ENCODE measurements around the gene TMEM141. TPM values are rescaled to one million over a fixed set of nuclear protein-coding genes. Genes with fewer than 3 reads are reported as not detected.

Gene TMEM141
- total RNA-seq, 2 experiments from 2014 or later, result 39.9 to 43.2 TPM

DNA sequence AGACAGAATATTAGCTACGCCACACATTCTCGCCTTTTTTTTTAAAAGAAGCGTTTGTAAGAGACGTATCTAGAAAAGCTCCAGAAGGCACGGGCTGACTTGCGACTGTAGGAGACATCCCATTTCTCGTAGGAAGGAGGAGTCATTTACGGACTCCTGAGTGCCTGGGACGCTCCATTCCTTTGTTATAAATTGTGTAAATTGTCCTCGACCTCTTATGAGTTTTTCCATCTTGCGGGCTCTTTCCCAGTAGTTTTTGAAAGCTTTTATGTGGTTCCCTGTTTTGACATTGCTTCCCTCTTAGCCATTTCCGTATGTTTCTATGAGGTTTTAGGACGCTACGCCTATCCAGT is 17.6 kb downstream of the TMEM141 start:
- POLR2A ChIA-PET, result interaction anchor here (0.7 to 1.3 kb wide), 3 partner anchors 35 to 126 kb away, joined by 3 read pairs; no protein-coding TSS in a partner anchor
- ATAC-seq (no peak), DNase-seq (no peak)
- Mint-ChIP-seq H3K9me3 (ENCODE audit: insufficient read depth) (no peaks in the 10 kb centered on the region), H3K27me3 (ENCODE audit: low read depth) (no peaks in the 10 kb centered on the region), H3K4me3 (peak overlapping the region; percentile 72), H3K27ac (peak overlapping the region; percentile 15), H3K4me1 (ENCODE audit: low read depth) (peaks cover 49% of the 10 kb centered on the region), H3K36me3 (ENCODE audit: low read depth) (peaks cover 28% of the 10 kb centered on the region)
- CTCF ChIA-PET, result interaction anchor here (0.9 to 4.4 kb wide), 4 partner anchors 17 to 259 kb away, joined by 3 to 29 read pairs (median 6); partner anchors contain the start of gene TMEM141

DNA sequence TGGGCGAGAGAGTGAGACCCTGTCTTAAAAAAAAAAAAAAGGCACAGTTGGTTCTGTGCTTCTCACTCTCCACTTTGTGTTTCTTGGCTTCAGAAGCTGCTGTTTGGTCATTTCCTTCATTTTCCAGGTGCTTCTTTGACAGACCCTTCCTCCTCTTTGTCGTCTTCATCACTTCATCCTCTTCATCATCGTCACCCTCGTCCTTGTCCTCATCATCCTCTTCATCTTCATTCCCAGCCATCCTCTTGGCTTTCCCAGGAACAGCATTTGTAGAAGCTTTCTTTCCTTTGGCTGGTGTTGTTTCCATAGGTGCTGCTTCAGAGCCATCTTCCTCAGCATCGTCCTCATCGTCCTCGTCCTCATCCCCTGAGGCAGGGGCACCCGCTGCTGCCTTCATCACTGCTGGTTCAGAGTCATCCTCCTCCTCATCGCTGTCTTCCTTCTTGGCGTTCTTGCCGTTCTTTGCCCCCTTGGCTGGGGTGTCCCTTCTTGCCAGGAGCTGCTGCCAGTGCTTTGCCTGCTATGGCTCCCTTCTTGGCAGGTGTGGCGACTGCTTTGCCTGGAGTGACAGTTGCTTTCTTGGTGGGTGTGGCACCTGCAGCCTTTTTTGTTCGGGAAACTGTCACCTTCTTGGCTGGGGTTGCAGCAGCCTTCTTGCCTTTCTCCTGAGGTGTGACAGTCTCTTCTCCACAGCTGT is 23.7 kb downstream of the TMEM141 start:
- no peak for DNase-seq
- ATAC-seq, result no peak
- no peaks in the 10 kb centered on the region for H3K27me3 Mint-ChIP-seq (ENCODE audit: low read depth)
- H3K27ac Mint-ChIP-seq, result no peak overlapping the region
- H3K4me3 Mint-ChIP-seq, result no peak overlapping the region
- H3K36me3 Mint-ChIP-seq (ENCODE audit: low read depth), result peaks cover 50% of the 10 kb centered on the region
- no peaks in the 10 kb centered on the region for H3K9me3 Mint-ChIP-seq (ENCODE audit: insufficient read depth)
- ChIA-PET POLR2A (interaction anchor here (1.1 kb wide), 1 partner anchor 8 kb away, joined by 5 read pairs; the partner anchor contains the start of gene RABL6), CTCF (interaction anchor here (0.9 to 2.1 kb wide), 3 partner anchors 8 to 253 kb away, joined by 3 to 10 read pairs (median 7); partner anchors contain the start of genes AJM1 and RABL6)
- peaks cover 43% of the 10 kb centered on the region for H3K4me1 Mint-ChIP-seq (ENCODE audit: low read depth)

DNA sequence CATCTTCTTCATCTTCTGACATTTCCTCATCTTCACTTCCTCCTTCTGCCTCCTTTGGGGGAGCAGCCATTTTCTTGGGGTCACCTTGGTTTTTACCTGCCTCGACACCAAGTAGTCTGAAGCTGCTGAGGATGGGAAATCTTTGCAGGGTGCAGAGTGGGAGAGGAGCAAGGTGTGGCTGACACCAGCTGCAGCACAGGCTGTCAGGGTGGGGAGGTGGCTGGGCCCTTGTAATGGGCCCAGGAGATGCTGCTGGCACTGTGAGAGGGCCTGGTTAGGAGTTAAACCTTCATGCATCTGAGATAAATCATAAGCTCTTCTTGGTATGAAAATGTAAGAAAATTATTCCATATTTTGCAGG is 24.3 kb downstream of the TMEM141 start:
- ChIA-PET POLR2A (interaction anchor here (0.7 to 1.1 kb wide), 2 partner anchors 8 to 122 kb away, joined by 3 to 5 read pairs; partner anchors contain the start of gene RABL6), CTCF (interaction anchor here (0.9 to 2.1 kb wide), 4 partner anchors 8 to 253 kb away, joined by 3 to 10 read pairs (median 5); partner anchors contain the start of genes AJM1 and RABL6)
- H3K36me3 Mint-ChIP-seq (ENCODE audit: low read depth), result peaks cover 47% of the 10 kb centered on the region
- DNase-seq, result no peak
- H3K27ac Mint-ChIP-seq, result no peak overlapping the region
- H3K9me3 Mint-ChIP-seq (ENCODE audit: insufficient read depth), result no peaks in the 10 kb centered on the region
- ATAC-seq, result no peak
- no peak overlapping the region for H3K4me3 Mint-ChIP-seq
- H3K4me1 Mint-ChIP-seq (ENCODE audit: low read depth), result peaks cover 40% of the 10 kb centered on the region
- no peaks in the 10 kb centered on the region for H3K27me3 Mint-ChIP-seq (ENCODE audit: low read depth)

DNA sequence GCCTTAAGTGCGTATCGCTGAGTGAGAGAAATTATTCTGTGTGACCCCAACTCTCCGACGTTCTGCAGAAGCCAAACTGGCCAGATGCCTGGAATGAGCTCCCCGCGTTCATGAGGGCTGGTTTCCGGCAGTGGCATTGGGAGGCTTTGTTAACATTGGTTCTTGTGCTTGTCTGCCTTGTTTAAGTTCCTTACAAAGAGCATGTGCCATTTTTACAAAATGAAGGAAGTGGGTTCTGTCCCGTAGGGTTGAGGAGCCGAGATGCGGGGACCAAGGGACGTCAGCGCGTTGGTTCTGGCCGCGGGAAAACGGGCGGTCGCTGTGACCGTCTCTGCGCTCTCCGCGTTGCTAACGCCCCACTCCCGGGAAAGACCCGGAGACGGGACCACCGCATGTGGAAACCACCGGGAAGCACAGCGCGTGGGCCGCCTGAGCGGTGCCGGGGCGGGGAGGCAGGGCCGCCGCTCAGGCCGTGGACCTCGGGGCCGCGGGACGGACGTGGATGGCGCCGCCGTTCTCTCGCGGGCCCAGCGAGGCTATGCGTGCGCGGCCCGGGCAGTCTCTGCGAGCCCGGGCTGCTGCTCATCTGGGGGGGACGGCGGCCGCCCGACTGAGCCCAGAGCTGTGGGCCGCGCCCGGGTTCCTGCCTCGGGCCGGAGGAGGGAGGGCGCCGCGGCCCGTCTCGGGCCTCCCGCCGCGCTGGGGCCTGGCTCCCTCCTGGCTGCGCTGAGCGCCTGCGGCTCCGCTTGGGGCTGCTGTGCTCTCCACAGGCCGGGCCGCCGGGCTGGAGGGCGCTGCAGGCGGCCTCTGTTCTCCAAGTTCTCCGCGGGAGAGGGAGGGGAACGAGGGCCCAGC is 30.1 kb downstream of the TMEM141 start:
- no peak for DNase-seq

DNA sequence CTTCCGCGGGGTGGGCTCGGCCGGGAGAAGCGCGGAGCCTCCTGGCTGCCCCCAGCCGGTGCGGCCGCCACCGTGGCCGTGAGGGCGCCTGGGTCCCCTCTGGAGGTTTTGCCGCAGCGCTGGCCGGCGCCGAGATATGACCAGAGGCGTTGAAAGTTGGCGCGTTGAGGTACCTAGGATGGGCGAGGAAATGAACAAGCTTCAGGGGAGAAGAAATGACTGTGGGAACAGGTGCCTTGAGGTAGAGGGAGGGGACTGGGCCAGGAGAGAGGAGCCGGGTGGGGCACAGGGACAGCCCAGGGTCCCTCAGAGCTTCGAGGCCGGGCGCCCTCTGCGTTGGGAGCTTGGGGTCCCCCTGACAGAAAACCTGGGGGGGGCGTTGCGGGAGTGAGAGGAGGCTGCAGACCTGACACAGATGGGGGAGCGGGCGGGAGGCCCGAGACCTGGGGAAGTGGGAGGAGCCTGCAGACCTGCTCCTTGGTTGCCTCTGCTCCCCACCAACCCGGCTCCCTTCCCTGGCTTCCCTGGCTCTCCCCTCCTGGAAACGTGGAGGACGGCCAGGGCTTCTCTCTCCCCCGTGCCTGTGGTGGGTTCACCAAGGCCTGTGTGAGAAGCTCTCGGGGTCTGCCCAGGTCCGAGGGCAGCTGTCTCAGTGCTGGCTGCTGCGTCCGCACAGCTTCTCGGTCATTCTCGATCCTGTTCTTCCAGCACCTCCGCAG is 30.8 kb downstream of the TMEM141 start:
- Mint-ChIP-seq H3K4me1 (ENCODE audit: low read depth) (peaks cover 6% of the 10 kb centered on the region), H3K9me3 (ENCODE audit: insufficient read depth) (no peaks in the 10 kb centered on the region), H3K27ac (no peak overlapping the region), H3K4me3 (no peak overlapping the region), H3K27me3 (ENCODE audit: low read depth) (no peaks in the 10 kb centered on the region), H3K36me3 (ENCODE audit: low read depth) (peaks cover 26% of the 10 kb centered on the region)
- no peak for ATAC-seq
- CTCF ChIA-PET, result interaction anchor here (0.7 kb wide), 1 partner anchor 12 kb away, joined by 3 read pairs; no protein-coding TSS in a partner anchor
- no peak for DNase-seq
- POLR2A ChIA-PET, result no interaction called here

More for the DNA sequence above, 30.1 kb downstream of the TMEM141 start:
- no peaks in the 10 kb centered on the region for H3K9me3 Mint-ChIP-seq (ENCODE audit: insufficient read depth)
- ATAC-seq, result no peak
- no peaks in the 10 kb centered on the region for H3K27me3 Mint-ChIP-seq (ENCODE audit: low read depth)
- ChIA-PET CTCF (no interaction called here), POLR2A (interaction anchor here (2.0 kb wide), 1 partner anchor 13 kb away, joined by 6 read pairs; the partner anchor contains the start of gene RABL6)
- peaks cover 29% of the 10 kb centered on the region for H3K36me3 Mint-ChIP-seq (ENCODE audit: low read depth)
- no peak overlapping the region for H3K4me3 Mint-ChIP-seq
- H3K27ac Mint-ChIP-seq, result no peak overlapping the region
- peaks cover 7% of the 10 kb centered on the region for H3K4me1 Mint-ChIP-seq (ENCODE audit: low read depth)

DNA sequence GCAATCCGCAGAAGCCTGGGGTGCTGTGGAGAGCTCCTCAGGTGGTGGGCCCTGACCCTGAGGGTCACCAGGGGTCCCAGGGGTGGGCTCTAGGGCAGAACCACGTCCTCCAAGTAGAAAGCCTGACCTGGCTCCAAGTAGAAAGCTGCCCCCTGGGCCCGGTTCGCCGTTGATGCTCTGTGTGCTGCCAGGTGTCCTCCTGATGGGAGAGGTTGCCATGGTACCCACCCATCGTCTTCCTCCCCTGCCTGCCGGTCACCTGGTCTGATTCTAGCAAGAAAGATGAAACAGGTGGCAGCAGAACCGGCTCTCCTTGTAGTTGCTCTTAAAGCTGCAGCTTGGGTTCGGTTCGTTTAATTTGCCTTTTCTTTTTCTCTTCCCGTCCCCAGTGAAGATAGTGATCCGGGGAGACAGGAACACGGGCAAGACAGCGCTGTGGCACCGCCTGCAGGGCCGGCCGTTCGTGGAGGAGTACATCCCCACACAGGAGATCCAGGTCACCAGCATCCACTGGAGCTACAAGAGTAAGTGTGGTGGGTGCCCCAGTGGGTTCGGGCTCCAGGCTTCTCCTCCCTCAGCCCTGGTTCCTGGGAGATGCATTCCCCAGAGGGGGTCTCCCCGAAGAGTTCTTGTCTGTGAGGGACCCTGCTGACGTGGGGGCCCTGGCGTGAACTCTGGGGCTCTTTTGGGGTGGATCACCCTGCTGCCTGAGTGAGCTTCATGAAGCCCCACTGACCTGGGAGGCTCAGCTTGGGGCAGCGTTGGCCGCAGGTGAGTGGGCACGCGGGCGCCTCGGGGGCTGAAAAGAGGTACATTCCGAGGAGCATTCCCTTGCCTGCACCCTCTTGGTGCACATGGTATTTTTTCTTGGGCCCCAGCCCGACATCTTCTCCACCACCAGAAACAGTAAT is 32.2 kb downstream of the TMEM141 start:
- no peak for DNase-seq
- no peaks in the 10 kb centered on the region for H3K27me3 Mint-ChIP-seq (ENCODE audit: low read depth)
- no peak for ATAC-seq
- H3K27ac Mint-ChIP-seq, result no peak overlapping the region
- no peak overlapping the region for H3K4me3 Mint-ChIP-seq
- ChIA-PET POLR2A (interaction anchor here (0.7 kb wide), 1 partner anchor 13 kb away, joined by 3 read pairs; no protein-coding TSS in a partner anchor), CTCF (interaction anchor here (1.1 kb wide), 1 partner anchor 18 kb away, joined by 3 read pairs; no protein-coding TSS in a partner anchor)
- no peaks in the 10 kb centered on the region for H3K9me3 Mint-ChIP-seq (ENCODE audit: insufficient read depth)
- peaks cover 5% of the 10 kb centered on the region for H3K4me1 Mint-ChIP-seq (ENCODE audit: low read depth)
- H3K36me3 Mint-ChIP-seq (ENCODE audit: low read depth), result peaks cover 20% of the 10 kb centered on the region

DNA sequence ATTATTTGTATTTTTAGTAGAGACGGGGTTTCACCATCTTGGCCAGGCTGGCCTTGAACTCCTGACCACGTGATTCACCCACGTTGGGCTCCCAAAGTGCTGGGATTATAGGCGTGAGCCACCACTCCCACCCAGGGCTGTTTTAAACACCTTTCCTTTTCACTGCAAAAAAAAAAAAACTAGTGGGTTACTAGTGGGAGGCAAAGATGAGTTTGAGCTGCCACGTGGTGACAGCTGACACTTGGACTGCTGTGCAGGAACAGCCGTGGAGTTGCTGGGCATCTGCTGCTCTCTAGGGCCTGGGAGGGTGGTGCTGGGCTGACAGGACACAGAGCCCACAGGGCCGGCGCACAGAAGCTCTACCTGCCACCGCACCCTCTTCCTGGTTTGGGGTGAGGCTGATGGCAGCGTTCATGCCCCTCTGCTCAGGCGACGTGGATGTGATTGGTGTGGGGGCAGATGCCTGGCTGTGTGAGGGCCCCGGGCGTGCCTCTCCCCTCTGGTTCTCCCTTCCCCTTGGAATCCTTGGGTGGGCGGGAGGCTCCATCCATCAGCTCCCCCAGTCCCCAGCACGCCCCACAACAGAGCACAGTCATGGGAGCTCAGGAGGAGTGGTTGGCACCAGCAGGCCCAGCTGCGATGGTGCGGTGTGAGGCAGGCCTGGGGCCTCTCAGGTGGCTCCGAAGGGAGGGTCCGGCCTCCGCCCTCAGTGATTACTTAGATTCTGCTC is 33.5 kb downstream of the TMEM141 start:
- H3K27me3 Mint-ChIP-seq (ENCODE audit: low read depth), result no peaks in the 10 kb centered on the region
- no peaks in the 10 kb centered on the region for H3K9me3 Mint-ChIP-seq (ENCODE audit: insufficient read depth)
- ChIA-PET POLR2A (no interaction called here), CTCF (no interaction called here)
- H3K36me3 Mint-ChIP-seq (ENCODE audit: low read depth), result peaks cover 20% of the 10 kb centered on the region
- DNase-seq (no peak), ATAC-seq (no peak)
- peaks cover 5% of the 10 kb centered on the region for H3K4me1 Mint-ChIP-seq (ENCODE audit: low read depth)
- no peak overlapping the region for H3K4me3 Mint-ChIP-seq
- H3K27ac Mint-ChIP-seq, result no peak overlapping the region

DNA sequence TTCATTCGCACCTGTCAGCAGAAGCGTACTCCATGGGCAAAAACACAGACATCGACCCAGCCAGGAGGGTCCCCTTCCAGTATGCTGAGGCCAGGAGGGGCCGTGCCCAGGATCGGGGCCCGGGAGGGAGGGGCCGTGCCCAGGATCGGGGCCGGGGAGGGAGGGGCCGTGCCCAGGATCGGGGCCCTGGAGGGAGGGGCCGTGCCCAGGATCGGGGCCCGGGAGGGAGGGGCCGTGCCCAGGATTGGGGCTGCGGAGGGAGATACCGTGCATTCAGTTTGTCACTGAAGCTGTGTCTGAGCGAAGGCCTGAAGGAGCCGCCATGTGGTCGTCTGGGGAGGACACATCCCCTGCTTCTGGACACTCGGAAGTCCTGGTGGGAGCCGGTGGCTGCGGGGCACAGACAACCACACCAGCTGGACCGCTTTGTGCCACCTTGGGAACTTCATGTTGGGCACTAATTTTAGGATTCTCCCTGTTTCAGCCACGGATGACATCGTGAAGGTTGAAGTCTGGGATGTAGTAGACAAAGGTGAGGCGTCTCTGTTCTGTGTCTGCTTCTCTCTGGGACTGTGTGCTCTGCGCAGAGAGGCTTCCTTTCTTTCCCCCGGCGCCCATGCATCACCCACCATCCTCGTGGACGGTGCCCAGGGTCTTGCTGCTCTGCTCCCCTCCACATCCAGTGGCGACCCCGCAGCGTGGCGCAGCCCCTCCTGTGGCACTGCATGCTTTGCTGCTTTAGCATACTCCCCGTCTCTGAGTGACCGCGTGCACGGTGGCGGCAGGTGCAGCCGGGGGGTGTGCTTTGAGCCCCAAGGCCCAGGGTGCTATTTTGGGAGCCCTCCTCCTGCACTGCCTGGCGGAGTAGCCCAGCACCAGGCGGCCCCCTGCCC is 34.4 kb downstream of the TMEM141 start:
- ATAC-seq (no peak), DNase-seq (no peak)
- ChIA-PET CTCF (no interaction called here), POLR2A (no interaction called here)
- H3K4me1 Mint-ChIP-seq (ENCODE audit: low read depth), result peaks cover 5% of the 10 kb centered on the region
- H3K27ac Mint-ChIP-seq, result no peak overlapping the region
- peaks cover 19% of the 10 kb centered on the region for H3K36me3 Mint-ChIP-seq (ENCODE audit: low read depth)
- no peak overlapping the region for H3K4me3 Mint-ChIP-seq
- no peaks in the 10 kb centered on the region for H3K27me3 Mint-ChIP-seq (ENCODE audit: low read depth)
- H3K9me3 Mint-ChIP-seq (ENCODE audit: insufficient read depth), result no peaks in the 10 kb centered on the region

DNA sequence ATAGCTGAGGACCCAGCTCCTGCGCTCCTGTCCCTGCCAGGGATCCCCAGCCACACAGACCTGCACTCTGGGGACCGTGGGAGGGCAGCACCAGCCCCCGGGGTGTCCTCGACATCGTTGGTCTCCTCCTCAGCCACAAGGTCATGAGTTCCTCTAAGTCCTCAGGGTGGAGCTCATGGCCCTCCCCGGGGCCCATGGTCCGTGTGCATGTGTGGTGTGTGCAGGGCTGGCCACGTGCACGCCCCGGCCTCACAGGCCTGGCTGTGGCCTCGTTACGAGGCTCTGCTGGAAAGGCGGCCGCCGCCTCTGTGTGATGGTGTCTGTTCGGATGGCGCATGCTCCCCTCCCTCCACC is 35.0 kb downstream of the TMEM141 start:
- ChIA-PET POLR2A (no interaction called here), CTCF (no interaction called here)
- H3K4me3 Mint-ChIP-seq, result no peak overlapping the region
- H3K9me3 Mint-ChIP-seq (ENCODE audit: insufficient read depth), result no peaks in the 10 kb centered on the region
- no peak for ATAC-seq
- H3K27me3 Mint-ChIP-seq (ENCODE audit: low read depth), result no peaks in the 10 kb centered on the region
- no peak overlapping the region for H3K27ac Mint-ChIP-seq
- no peak for DNase-seq
- H3K4me1 Mint-ChIP-seq (ENCODE audit: low read depth), result peaks cover under 1% of the 10 kb centered on the region
- peaks cover 13% of the 10 kb centered on the region for H3K36me3 Mint-ChIP-seq (ENCODE audit: low read depth)

Measured in activated CD8-positive, alpha-beta T cell treated with anti-CD3 and anti-CD28 coated beads, Interleukin-2, amount 10 ng/mL, durations not matched to agents 7 days and 5 days (primary cell).